HUES48 (cell line): ENCODE results near the gene SNX20.

Experiments used
- H3K27ac ChIP-seq: one replicate; pipeline ENCODE4 v1.7.0; 2013; ENCODE audit warnings: low read depth, low read length, inconsistent platforms
- H3K27me3 ChIP-seq: 2 replicates; pipeline ENCODE4 v1.6.1; 2013; ENCODE audit warnings: mild to moderate bottlenecking, low read length; ENCODE audit not compliant: control insufficient read depth, insufficient read depth
- H3K36me3 ChIP-seq: 2 replicates; pipeline ENCODE4 v1.6.1; 2013; ENCODE audit warnings: low read length; ENCODE audit not compliant: control insufficient read depth, insufficient read depth
- H3K4me1 ChIP-seq: 2 replicates; pipeline ENCODE4 v1.6.1; 2013; ENCODE audit warnings: mild to moderate bottlenecking, low read length; ENCODE audit not compliant: control insufficient read depth, insufficient read depth
- H3K4me3 ChIP-seq: 2 replicates; pipeline ENCODE4 v1.5.1; 2013; ENCODE audit warnings: mild to moderate bottlenecking, low read depth, low read length
- H3K9ac ChIP-seq: 2 replicates; pipeline ENCODE4 v1.6.1; 2013; ENCODE audit warnings: mild to moderate bottlenecking, low read depth, low read length, moderate library complexity
- H3K9me3 ChIP-seq: 2 replicates; pipeline ENCODE4 v1.6.1; 2013; ENCODE audit warnings: low read length; ENCODE audit not compliant: control insufficient read depth, insufficient read depth

The SNX20 gene

DNA sequence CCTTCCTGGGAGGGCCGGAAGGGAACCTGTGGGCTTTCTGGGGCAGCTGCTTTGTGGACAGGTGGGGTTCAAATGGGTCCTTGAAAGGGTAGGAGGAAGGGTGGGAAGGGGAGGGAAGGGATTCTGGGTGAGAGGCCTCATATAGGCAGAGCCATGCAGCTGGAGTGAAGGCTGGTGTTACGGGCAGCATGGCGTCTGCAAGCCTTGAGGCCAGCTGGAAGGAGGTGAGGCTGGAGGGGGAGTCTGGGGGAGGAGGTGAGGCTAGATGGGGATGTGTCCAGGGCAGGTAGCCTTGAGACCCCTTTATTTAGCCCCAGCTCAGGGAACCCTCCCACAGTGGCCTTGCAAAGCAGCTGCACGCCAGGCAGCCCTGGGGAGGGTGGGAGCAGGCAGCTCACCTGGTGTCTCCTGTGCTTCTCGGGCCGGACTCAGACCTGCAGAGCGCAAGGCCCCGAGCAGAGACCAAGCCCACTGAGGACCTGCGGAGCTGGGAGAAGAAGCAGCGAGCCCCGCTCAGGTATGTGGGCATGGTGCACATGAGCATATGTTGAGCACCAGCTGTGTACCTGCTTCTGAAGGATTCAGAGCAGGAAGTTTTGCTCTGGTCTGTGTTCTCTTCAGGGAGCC is 50.6 kb downstream of the SNX20 start:
- Histone ChIP-seq H3K27me3 (no peaks in the 10 kb centered on the region), H3K9ac (no peak overlapping the region), H3K4me3 (no peak overlapping the region), H3K27ac (no peak overlapping the region), H3K9me3 (no peaks in the 10 kb centered on the region), H3K36me3 (no peaks in the 10 kb centered on the region), H3K4me1 (no peaks in the 10 kb centered on the region)

DNA sequence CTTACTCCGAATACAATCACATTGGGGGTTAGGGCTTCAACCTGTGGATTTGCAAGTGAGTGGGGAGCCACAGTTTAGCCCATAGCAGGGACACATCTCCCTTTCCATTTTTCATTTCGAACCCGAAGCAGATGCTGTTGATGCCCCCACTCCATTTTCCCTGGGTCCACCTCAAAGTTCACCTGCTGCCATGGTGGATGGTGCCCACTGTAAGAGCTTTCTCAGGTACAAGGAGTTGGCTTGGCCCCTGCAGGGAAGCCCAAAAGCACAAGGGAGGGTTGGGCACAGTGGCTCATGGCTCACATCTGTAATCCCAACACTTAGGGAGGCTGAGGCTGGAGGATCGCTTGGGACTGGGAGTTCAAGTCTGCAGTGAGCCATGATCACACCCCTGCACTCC is 51.8 kb downstream of the SNX20 start:
- Histone ChIP-seq H3K4me3 (no peak overlapping the region), H3K27me3 (no peaks in the 10 kb centered on the region), H3K36me3 (no peaks in the 10 kb centered on the region), H3K27ac (no peak overlapping the region), H3K9ac (no peak overlapping the region), H3K4me1 (no peaks in the 10 kb centered on the region), H3K9me3 (no peaks in the 10 kb centered on the region)

DNA sequence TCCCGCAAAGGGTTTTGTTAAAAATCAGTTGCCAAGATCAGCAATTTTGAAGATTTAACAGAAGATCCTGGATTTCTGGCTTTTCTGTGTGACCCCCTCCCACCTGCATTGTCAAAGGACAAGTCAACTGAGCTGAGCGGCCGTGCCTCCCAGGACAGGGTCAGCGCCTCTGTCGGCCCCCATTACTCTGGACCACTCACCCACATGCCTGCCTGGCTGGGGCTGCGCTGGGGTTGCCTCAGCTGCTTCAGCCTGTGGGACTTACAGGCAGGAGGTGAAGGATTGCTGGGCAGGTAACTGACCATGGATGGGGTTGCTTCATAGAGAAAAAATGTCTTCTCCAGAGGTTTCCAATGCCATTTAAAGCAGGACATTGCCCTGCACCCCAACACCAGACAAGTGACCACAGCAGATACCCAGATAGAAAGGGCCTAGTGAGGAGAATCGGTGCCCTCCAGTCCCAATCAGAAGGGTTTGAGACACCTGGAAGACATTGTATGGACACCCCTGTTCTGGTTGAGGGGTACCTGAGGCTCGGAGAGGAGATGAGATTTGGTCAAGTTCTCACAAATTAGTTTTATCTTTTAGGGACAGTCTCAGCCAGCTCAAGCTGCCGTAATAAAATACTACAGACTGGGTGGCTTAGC is 52.8 kb downstream of the SNX20 start:
- no peaks in the 10 kb centered on the region for H3K4me1 ChIP-seq
- no peaks in the 10 kb centered on the region for H3K36me3 ChIP-seq
- no peak overlapping the region for H3K27ac ChIP-seq
- no peaks in the 10 kb centered on the region for H3K27me3 ChIP-seq
- H3K4me3 ChIP-seq, result no peak overlapping the region
- no peaks in the 10 kb centered on the region for H3K9me3 ChIP-seq
- no peak overlapping the region for H3K9ac ChIP-seq

DNA sequence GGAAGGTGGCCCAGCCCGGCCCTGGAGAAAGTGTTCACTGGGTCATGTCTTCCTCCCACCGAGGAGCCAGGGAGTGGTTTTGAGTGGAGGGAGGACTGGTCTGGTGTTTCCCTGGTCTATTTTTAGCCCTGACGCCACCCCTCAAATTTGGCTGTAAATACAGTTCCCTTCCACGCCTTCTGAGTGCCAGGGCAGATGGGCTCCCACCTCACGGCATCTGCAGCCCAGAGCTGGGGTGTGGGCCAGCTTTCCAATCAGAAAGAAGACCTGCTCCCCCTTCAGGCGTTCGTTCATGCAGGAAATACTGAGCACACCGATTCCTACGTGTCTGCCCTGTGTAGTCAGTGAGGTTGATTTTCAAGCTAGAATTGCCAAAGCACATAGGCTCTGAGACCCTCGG is 53.7 kb downstream of the SNX20 start:
- Histone ChIP-seq H3K27ac (no peak overlapping the region), H3K4me1 (no peaks in the 10 kb centered on the region), H3K9ac (no peak overlapping the region), H3K36me3 (no peaks in the 10 kb centered on the region), H3K4me3 (no peak overlapping the region), H3K9me3 (no peaks in the 10 kb centered on the region), H3K27me3 (no peaks in the 10 kb centered on the region)

DNA sequence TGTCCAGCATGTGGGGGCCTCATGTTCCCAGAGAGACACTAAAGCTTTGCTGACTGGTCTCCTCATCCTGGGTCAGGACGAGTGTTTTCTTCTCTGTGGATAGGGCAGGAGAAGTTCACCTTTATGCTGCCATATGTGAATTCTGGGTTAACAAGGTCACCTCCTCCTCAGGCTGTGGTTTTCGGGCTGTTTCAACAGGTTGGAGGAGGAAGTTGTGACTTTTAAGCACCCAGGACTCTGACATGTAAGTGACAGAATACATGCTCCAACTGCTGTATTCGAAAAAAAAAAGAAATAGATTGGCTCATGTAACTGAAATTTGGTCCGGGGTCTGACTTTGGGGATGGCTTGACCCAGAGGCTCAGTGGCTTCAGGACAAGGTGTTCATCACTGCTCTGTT is 54.2 kb downstream of the SNX20 start:
- no peak overlapping the region for H3K9ac ChIP-seq
- no peaks in the 10 kb centered on the region for H3K4me1 ChIP-seq
- no peak overlapping the region for H3K27ac ChIP-seq
- no peaks in the 10 kb centered on the region for H3K27me3 ChIP-seq
- H3K9me3 ChIP-seq, result no peaks in the 10 kb centered on the region
- no peak overlapping the region for H3K4me3 ChIP-seq
- no peaks in the 10 kb centered on the region for H3K36me3 ChIP-seq

DNA sequence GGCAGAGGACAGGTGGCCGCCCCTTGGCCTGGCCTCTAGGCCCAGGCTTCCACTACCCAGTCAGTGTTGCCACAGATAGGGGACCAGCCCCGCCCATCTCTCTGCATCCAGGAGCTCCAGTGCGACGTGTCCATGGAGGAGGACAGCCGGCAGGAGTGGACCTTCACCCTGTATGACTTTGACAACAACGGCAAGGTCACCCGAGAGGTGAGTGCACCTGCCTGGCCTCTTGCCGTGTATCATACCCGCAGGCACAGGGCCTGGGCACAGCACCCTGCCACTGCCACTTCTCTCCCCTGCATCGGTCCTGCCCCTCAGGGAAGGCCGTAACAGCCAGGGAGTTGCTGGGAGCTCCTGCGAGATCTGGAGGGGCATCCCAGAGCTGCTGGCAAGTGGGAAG is 55.7 kb downstream of the SNX20 start:
- no peaks in the 10 kb centered on the region for H3K36me3 ChIP-seq
- H3K27ac ChIP-seq, result no peak overlapping the region
- H3K4me1 ChIP-seq, result no peaks in the 10 kb centered on the region
- H3K27me3 ChIP-seq, result no peaks in the 10 kb centered on the region
- no peak overlapping the region for H3K9ac ChIP-seq
- H3K9me3 ChIP-seq, result no peaks in the 10 kb centered on the region
- no peak overlapping the region for H3K4me3 ChIP-seq

DNA sequence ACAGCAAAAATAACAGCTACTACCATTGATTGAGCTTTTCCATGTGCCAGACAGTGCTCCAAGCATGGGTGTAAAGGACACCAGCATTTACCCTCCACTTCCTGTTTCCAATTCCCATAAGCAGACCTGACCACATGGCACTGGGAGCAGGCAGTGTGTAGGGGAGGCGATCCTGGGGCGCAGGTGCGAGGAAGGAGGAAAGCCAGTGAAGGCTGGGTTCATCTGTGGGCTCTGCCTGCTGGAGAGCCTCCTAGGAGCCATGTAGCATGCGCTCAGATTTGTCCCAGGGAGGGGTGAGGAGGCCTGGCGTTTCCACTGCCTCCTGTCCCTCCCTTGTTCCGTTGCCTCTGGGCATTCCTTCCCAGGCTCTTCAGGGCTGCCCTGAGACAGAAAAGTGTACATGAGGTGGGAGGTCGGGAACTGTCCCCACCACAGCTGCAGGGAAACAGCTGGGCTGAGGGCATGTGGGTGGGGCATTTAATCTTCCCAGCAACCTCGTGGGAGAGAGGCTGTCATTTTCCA is 56.6 kb downstream of the SNX20 start:
- no peaks in the 10 kb centered on the region for H3K4me1 ChIP-seq
- H3K27ac ChIP-seq, result no peak overlapping the region

DNA sequence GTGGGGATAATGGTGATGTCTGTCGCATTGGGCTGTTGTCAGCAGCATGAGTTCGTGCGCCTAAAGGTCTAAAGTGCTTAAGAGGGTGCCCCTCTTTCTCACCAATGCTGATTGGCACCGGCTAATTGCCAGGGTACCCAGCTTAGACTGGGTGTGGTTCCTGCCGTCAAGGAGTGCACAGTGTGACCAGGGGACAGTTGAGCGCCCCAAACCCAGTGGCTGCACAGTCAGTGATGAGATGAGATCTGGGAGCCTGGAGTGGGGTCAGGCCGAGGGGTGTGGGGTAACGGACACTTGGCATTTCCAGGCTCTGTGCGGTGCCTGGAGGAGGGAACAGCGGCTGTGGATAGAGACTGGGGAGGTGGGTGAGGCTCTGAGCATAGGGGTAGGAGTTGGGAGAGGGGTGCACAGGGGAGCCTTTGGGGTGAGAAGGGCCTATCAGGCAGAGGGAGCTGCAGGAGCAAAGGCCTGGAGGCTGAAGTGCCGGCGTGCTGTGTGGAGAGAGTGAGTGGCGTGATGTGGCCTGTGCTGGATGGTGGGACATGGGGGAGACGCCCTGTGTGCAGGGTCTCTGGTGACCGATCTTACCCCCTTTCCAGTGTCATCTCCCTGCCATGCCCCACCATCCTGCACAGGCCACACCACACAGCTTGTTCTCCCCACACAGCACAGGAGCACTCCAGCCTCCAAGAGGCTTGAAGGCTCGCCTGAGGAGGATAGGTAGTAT is 58.3 kb downstream of the SNX20 start:
- H3K9me3 ChIP-seq, result no peaks in the 10 kb centered on the region
- H3K36me3 ChIP-seq, result no peaks in the 10 kb centered on the region
- no peak overlapping the region for H3K27ac ChIP-seq
- no peak overlapping the region for H3K9ac ChIP-seq
- H3K4me3 ChIP-seq, result no peak overlapping the region
- no peaks in the 10 kb centered on the region for H3K27me3 ChIP-seq
- H3K4me1 ChIP-seq, result no peaks in the 10 kb centered on the region

More for the DNA sequence above, 56.6 kb downstream of the SNX20 start:
- Histone ChIP-seq H3K36me3 (no peaks in the 10 kb centered on the region), H3K9ac (no peak overlapping the region), H3K9me3 (no peaks in the 10 kb centered on the region), H3K27me3 (no peaks in the 10 kb centered on the region), H3K4me3 (no peak overlapping the region)

DNA sequence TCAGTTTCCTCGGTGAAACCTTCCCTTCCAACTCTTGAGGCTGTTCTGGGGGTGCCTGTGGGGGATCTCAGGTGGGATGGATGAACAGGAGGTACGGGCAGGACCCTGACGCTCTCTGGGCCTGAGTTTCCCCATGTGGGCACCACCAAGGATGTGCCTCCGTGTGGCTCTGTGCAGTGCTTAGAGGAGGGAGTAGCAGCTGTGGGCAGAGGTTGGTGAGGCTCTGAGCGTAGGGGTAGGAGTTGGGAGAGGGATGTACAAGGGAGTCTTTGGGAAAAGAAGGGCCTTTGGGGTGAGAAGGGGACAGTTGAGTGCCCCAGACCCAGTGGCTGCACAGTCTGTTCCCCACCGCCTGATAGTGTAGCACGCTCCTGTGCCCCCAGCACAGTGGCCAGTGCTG is 59.1 kb downstream of the SNX20 start:
- Histone ChIP-seq H3K4me1 (peaks cover 3% of the 10 kb centered on the region), H3K27ac (no peak overlapping the region), H3K27me3 (no peaks in the 10 kb centered on the region), H3K4me3 (no peak overlapping the region), H3K36me3 (no peaks in the 10 kb centered on the region), H3K9me3 (no peaks in the 10 kb centered on the region), H3K9ac (no peak overlapping the region)
